ENCODE measurements around the gene DRC7. TPM values are rescaled to one million over a fixed set of nuclear protein-coding genes. Genes with fewer than 3 reads are reported as not detected.

DRC7 gene
- total and polyA plus RNA-seq, 10 donors, result 0.03 to 2.1 (median 0.15) TPM; not detected in 4

DNA sequence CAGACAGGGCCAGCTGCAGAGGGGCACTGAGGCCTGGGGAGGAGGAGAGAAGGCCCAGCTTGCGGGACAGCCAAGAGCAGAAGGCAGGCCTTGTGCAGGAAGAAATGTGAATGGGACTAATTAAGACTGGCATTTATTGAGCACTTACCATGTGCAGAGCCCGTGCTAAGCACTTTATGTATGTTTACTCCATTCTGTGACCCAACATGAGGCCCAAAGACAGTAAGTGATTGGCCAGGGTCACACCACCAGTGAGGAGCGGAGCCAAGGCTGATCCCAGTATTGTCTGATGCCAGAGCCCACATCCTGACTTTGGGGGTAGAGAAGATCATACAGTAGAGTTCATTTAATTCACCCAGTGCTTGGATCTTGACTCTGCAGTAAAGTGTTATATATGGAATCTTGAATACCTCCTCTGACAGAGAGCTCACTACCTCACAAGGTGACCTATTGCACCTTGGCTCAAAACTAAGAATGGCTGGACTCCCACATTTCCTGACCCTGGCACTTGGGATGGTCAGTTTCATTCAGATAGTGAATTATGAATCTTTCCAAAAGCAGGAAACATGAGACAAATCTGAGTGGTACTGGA is 54.6 kb downstream of the DRC7 start:
- H3K4me1 ChIP-seq, result no peaks in the 10 kb centered on the region
- H3K27ac ChIP-seq, result no peak overlapping the region
- H3K4me3 ChIP-seq, result no peak overlapping the region
- intact Hi-C loops (cut with DNase I; ENCODE audit: low total_unique reads), result no loop called here
- DNase-seq, result no peak
- H3K27me3 ChIP-seq (replicated peaks in 1 of 7), result no peaks in the 10 kb centered on the region
- no peaks in the 10 kb centered on the region for H3K9me3 ChIP-seq
- peaks cover 0 to 80% (median 28%) of the 10 kb centered on the region in 6 donors for H3K36me3 ChIP-seq
- TF ChIP-seq POLR2A (IDR thresholded peaks at IDR 0.05) (no peak), POLR2AphosphoS5 (IDR thresholded peaks at IDR 0.05) (no peak)
- TF ChIP-seq, protein P1, sequence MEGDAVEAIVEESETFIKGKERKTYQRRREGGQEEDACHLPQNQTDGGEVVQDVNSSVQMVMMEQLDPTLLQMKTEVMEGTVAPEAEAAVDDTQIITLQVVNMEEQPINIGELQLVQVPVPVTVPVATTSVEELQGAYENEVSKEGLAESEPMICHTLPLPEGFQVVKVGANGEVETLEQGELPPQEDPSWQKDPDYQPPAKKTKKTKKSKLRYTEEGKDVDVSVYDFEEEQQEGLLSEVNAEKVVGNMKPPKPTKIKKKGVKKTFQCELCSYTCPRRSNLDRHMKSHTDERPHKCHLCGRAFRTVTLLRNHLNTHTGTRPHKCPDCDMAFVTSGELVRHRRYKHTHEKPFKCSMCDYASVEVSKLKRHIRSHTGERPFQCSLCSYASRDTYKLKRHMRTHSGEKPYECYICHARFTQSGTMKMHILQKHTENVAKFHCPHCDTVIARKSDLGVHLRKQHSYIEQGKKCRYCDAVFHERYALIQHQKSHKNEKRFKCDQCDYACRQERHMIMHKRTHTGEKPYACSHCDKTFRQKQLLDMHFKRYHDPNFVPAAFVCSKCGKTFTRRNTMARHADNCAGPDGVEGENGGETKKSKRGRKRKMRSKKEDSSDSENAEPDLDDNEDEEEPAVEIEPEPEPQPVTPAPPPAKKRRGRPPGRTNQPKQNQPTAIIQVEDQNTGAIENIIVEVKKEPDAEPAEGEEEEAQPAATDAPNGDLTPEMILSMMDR (IDR thresholded peaks at IDR 0.05 in 8 of 11, conservative IDR thresholded peaks at IDR 0.05 in 3 of 11), result no peak
- WGBS, 5 donors, result 89 to 95% (median 94%) methylated on average over 3 of the region's 3 CpGs

DNA sequence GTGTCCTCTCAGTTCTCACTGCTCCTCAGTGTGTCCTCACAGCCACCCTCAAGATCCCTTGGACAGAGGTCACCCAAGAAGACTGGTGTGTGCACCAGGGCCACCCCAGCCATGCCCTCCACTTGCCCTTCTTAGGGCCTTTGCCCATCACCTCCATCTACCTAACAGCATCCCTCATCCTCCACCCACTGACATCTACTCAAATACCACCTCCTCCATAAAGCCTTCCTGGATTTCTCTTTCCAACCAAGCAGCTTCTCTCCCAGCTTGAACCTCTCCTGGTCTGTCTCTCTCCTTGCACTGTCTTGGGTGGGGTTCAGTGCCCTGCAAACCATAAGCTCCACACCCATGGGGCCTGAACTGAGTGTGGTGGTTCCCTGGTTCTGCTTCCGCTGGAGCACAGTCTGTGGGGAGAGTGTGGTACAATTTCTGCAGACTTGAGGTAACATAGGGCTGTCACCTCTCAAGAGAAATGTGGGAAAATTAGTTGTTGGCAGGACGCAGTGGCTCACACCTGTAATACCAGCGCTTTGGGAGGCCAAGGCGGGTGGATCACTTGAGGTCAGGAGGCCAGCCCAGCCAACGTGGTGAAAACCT is 55.3 kb downstream of the DRC7 start:
- TF ChIP-seq, protein P1 (IDR thresholded peaks at IDR 0.05 in 8 of 11, conservative IDR thresholded peaks at IDR 0.05 in 3 of 11), result no peak
- TF ChIP-seq POLR2AphosphoS5 (IDR thresholded peaks at IDR 0.05), result no peak
- TF ChIP-seq POLR2A (IDR thresholded peaks at IDR 0.05), result no peak
- no peaks in the 10 kb centered on the region for H3K9me3 ChIP-seq
- no peaks in the 10 kb centered on the region for H3K4me1 ChIP-seq
- intact Hi-C loops (cut with DNase I; ENCODE audit: low total_unique reads), result loop anchor here (10.0 kb wide), 2 partner anchors 115 to 255 kb away; partner anchors contain the start of genes USB1 and ZNF319
- H3K4me3 ChIP-seq, result no peak overlapping the region
- peaks cover 0 to 80% (median 26%) of the 10 kb centered on the region in 6 donors for H3K36me3 ChIP-seq
- H3K27me3 ChIP-seq (replicated peaks in 1 of 7), result no peaks in the 10 kb centered on the region
- H3K27ac ChIP-seq, result no peak overlapping the region
- 87 to 93% (median 92%) methylated on average over 5 of the region's 5 CpGs for WGBS, 5 donors
- DNase-seq, result no peak

DNA sequence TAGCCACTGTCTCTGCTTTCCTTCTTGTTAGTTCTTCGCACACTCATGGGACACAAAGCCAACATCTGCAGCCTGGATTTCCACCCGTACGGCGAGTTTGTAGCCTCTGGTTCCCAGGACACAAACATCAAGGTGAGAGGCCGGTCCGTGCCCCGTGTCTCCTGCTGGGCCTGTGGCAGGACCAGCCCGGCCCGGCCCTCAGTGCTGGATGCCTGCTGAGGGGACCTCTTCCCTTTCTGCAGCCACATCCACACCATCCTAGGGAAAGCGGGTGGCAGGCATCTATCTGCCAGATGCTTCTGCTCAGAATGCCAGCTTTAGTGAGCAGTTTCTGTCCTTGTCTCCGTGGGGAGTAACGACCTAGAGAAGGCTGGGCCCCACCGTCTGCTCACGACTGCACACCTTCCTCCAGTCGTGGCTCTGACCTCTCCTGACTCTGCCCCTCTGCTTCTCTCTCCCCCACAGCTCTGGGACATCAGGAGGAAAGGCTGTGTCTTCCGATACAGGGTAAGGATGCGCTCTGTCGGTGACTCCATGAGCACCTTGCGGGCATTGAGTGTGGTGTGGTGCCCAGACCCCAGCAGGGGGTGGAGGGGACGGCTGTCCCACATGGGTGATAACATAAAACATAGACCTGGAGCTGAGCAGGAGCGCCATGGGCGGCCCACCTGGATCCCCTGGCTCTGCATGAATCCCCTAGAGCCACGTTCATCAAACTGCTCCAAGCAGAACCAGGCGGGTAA is 56.4 kb downstream of the DRC7 start:
- H3K27me3 ChIP-seq (replicated peaks in 1 of 7), result no peaks in the 10 kb centered on the region
- no peaks in the 10 kb centered on the region for H3K9me3 ChIP-seq
- intact Hi-C loops (cut with DNase I; ENCODE audit: low total_unique reads), result loop anchor here (10.0 kb wide), 2 partner anchors 114 to 254 kb away; partner anchors contain the start of genes USB1 and ZNF319
- DNase-seq, result no peak
- H3K4me1 ChIP-seq, result no peaks in the 10 kb centered on the region
- peaks cover 0 to 88% (median 30%) of the 10 kb centered on the region in 6 donors for H3K36me3 ChIP-seq
- H3K4me3 ChIP-seq, result no peak overlapping the region
- WGBS, 5 donors, result 93 to 96% (median 94%) methylated on average over 24 of the region's 24 CpGs
- H3K27ac ChIP-seq, result no peak overlapping the region
- TF ChIP-seq POLR2AphosphoS5 (IDR thresholded peaks at IDR 0.05) (no peak), POLR2A (IDR thresholded peaks at IDR 0.05) (no peak)
- TF ChIP-seq, protein P1 (IDR thresholded peaks at IDR 0.05 in 8 of 11, conservative IDR thresholded peaks at IDR 0.05 in 3 of 11), result no peak

Measured in spleen (tissue), 11 donors.